Duodenal mucosa (tissue), 2 donors: ENCODE results near the gene VAMP3.
"Not testable (repeated sequence)": the region's sequence is repeated elsewhere in the genome, so short reads cannot be mapped to it uniquely, and the experiment has no call there.

Experiments used
- H3K27ac ChIP-seq: one replicate; pipeline ENCODE4 v1.7.0; 2013; ENCODE audit warnings: low read depth, low read length
- H3K27me3 ChIP-seq, 2 donors: one replicate each; pipeline ENCODE4 v1.7.0; 2013; ENCODE audit warnings: low read length in 2 of 2, control low read depth in 1 of 2; ENCODE audit not compliant: insufficient read depth in 2 of 2, control insufficient read depth in 1 of 2
- H3K36me3 ChIP-seq, 2 donors: one replicate each; pipeline ENCODE4 v1.7.0; 2013; ENCODE audit warnings: low read length in 2 of 2, control low read depth in 1 of 2; ENCODE audit not compliant: insufficient read depth in 2 of 2, control insufficient read depth in 1 of 2
- H3K4me1 ChIP-seq, 2 donors: one replicate each; pipeline ENCODE4 v1.7.0; 2013; ENCODE audit warnings: low read length in 2 of 2, control low read depth in 1 of 2; ENCODE audit not compliant: insufficient read depth in 2 of 2, control insufficient read depth in 1 of 2
- H3K4me3 ChIP-seq, 2 donors: one replicate each; pipeline ENCODE4 v1.7.0; 2013; ENCODE audit warnings: low read length in 2 of 2, low read depth in 1 of 2
- H3K9ac ChIP-seq, 2 donors: one replicate each; pipeline ENCODE4 v1.7.0; 2013; ENCODE audit warnings: low read length in 2 of 2, low read depth in 1 of 2
- H3K9me3 ChIP-seq, 2 donors: one replicate each; pipeline ENCODE4 v1.7.0; 2013; ENCODE audit warnings: low read length in 2 of 2, control low read depth in 1 of 2; ENCODE audit not compliant: control insufficient read depth in 1 of 2

The VAMP3 gene

GRCh38 chr1:7781923-7782495, 10.9 kb downstream of the VAMP3 start:
- peaks cover 19 to 25% of the 10 kb centered on the region in 2 donors for H3K4me1 ChIP-seq
- no peaks in the 10 kb centered on the region for H3K9me3 ChIP-seq
- H3K9ac ChIP-seq: peak overlapping the region; percentile 24 to 48
- H3K4me3 ChIP-seq: peak overlapping the region; percentile 26 to 41
- H3K27me3 ChIP-seq: no peaks in the 10 kb centered on the region
- H3K27ac ChIP-seq: peak overlapping the region; percentile 60
- H3K36me3 ChIP-seq: peaks cover 12 to 34% of the 10 kb centered on the region in 2 donors

GRCh38 chr1:7783178-7783711, 12.1 kb downstream of the VAMP3 start:
- Histone ChIP-seq H3K27me3 (no peaks in the 10 kb centered on the region), H3K4me3 (peak overlapping the region; percentile 51 to 62), H3K9ac (peak overlapping the region; percentile 39 to 48), H3K36me3 (peaks cover 4 to 25% of the 10 kb centered on the region in 2 donors), H3K9me3 (no peaks in the 10 kb centered on the region), H3K4me1 (peaks cover 19 to 25% of the 10 kb centered on the region in 2 donors), H3K27ac (no peak overlapping the region)

- H3K9me3 ChIP-seq: no peaks in the 10 kb centered on the region
- H3K4me1 ChIP-seq: peaks cover 19 to 25% of the 10 kb centered on the region in 2 donors
- peak within 1 kb of the TSS; percentile 39 to 48 for H3K9ac ChIP-seq
- H3K36me3 ChIP-seq: peaks cover 4 to 25% of the 10 kb centered on the region in 2 donors
- H3K27ac ChIP-seq: peak within 1 kb of the TSS; percentile 63
- no peaks in the 10 kb centered on the region for H3K27me3 ChIP-seq
- H3K4me3 ChIP-seq: peak within 1 kb of the TSS; percentile 51 to 62
Measured at GRCh38 chr1:7783826-7784491, 12.9 kb downstream of the VAMP3 start, which contains the start of gene PER3. Gene PER3 (plus strand): TSS chr1:7784291. CDS start chr1:7784878, 587 bp downstream.

- Histone ChIP-seq H3K4me3 (peak overlapping the region; percentile 17 to 59), H3K36me3 (peaks cover under 1 to 25% of the 10 kb centered on the region in 2 donors), H3K27ac (peak overlapping the region; percentile 63), H3K4me1 (peaks cover 19 to 25% of the 10 kb centered on the region in 2 donors), H3K27me3 (no peaks in the 10 kb centered on the region), H3K9ac (peak overlapping the region; percentile 3 to 13), H3K9me3 (no peaks in the 10 kb centered on the region)
Measured at GRCh38 chr1:7784492-7785071, 13.5 kb downstream of the VAMP3 start.

GRCh38 chr1:7785108-7785507, 14.0 kb downstream of the VAMP3 start:
- Histone ChIP-seq H3K9me3 (peaks cover 0 to under 1% of the 10 kb centered on the region in 2 donors), H3K4me3 (peak overlapping the region; percentile 17 to 59), H3K36me3 (peaks cover 4 to 27% of the 10 kb centered on the region in 2 donors), H3K27me3 (no peaks in the 10 kb centered on the region), H3K4me1 (peaks cover 19 to 25% of the 10 kb centered on the region in 2 donors), H3K27ac (no peak overlapping the region), H3K9ac (peak overlapping the region in 1 of 2 donors; percentile 13)

GRCh38 chr1:7786795-7787194, 15.7 kb downstream of the VAMP3 start:
- Histone ChIP-seq H3K36me3 (peaks cover 9 to 27% of the 10 kb centered on the region in 2 donors), H3K4me1 (peaks cover 12 to 16% of the 10 kb centered on the region in 2 donors)

GRCh38 chr1:7789828-7790227, 18.7 kb downstream of the VAMP3 start:
- no peak overlapping the region for H3K9ac ChIP-seq
- H3K27ac ChIP-seq: no peak overlapping the region
- H3K4me3 ChIP-seq: no peak overlapping the region
- peaks cover 0 to 4% of the 10 kb centered on the region in 2 donors for H3K4me1 ChIP-seq
- peaks cover 9 to 34% of the 10 kb centered on the region in 2 donors for H3K36me3 ChIP-seq
- H3K9me3 ChIP-seq: peaks cover 8 to 14% of the 10 kb centered on the region in 2 donors
- H3K27me3 ChIP-seq: no peaks in the 10 kb centered on the region

More at GRCh38 chr1:7786795-7787194, 15.7 kb downstream of the VAMP3 start:
- Histone ChIP-seq H3K9me3 (peaks cover 8 to 14% of the 10 kb centered on the region in 2 donors), H3K27me3 (no peaks in the 10 kb centered on the region), H3K27ac (no peak overlapping the region), H3K9ac (no peak overlapping the region), H3K4me3 (no peak overlapping the region)

GRCh38 chr1:7791027-7791426, 19.9 kb downstream of the VAMP3 start:
- H3K4me3 ChIP-seq, H3K27me3 ChIP-seq, H3K27ac ChIP-seq, H3K9ac ChIP-seq, H3K4me1 ChIP-seq: not testable (repeated sequence)
- Histone ChIP-seq H3K9me3 (peaks cover 8 to 14% of the 10 kb centered on the region in 2 donors), H3K36me3 (peaks cover 15 to 34% of the 10 kb centered on the region in 2 donors)

GRCh38 chr1:7795406-7795805, 24.3 kb downstream of the VAMP3 start:
- Histone ChIP-seq H3K27me3 (no peaks in the 10 kb centered on the region), H3K36me3 (peaks cover 14 to 29% of the 10 kb centered on the region in 2 donors), H3K9me3 (peaks cover 6 to 11% of the 10 kb centered on the region in 2 donors), H3K9ac (no peak overlapping the region), H3K27ac (no peak overlapping the region), H3K4me1 (no peaks in the 10 kb centered on the region), H3K4me3 (no peak overlapping the region)

GRCh38 chr1:7805460-7805859, 34.4 kb downstream of the VAMP3 start:
- Histone ChIP-seq H3K36me3 (peaks cover 3 to 57% of the 10 kb centered on the region in 2 donors), H3K9ac (no peak overlapping the region), H3K27ac (no peak overlapping the region), H3K4me3 (no peak overlapping the region), H3K27me3 (no peaks in the 10 kb centered on the region), H3K9me3 (no peaks in the 10 kb centered on the region), H3K4me1 (no peaks in the 10 kb centered on the region)
